DMS53 treated with DMSO at 0.1 percent for 48 hours (cell line): ENCODE data around the gene NDUFB10.
"Not testable (repeated sequence)": the region's sequence is repeated elsewhere in the genome, so short reads cannot be mapped to it uniquely, and the experiment has no call there.

ENCODE experiments used
- DNase-seq: peaks from one replicate; lab custom pipeline; 2025; ENCODE audit not compliant: unreplicated experiment; lab: John Stamatoyannopoulos, UW

The NDUFB10 gene

GRCh38 chr16:1945559-1946391 lies 13.6 kb upstream of the NDUFB10 start:
- no peak for DNase-seq

GRCh38 chr16:1946495-1947368 lies 12.6 kb upstream of the NDUFB10 start:
- no peak for DNase-seq

GRCh38 chr16:1947369-1947670 lies 12.0 kb upstream of the NDUFB10 start:
- DNase-seq, result no peak

GRCh38 chr16:1949507-1949906 lies 9.8 kb upstream of the NDUFB10 start:
- no peak for DNase-seq

GRCh38 chr16:1950047-1950446 lies 9.3 kb upstream of the NDUFB10 start:
- DNase-seq, result no peak

GRCh38 chr16:1950559-1950958 lies 8.8 kb upstream of the NDUFB10 start:
- no peak for DNase-seq

GRCh38 chr16:1953734-1954133 lies 5.6 kb upstream of the NDUFB10 start:
- DNase-seq, result no peak

- DNase-seq, result not testable (repeated sequence)
Observed at GRCh38 chr16:1957434-1958142, 1.8 kb upstream of the NDUFB10 start.

- not testable (repeated sequence) for DNase-seq
Observed at GRCh38 chr16:1958143-1958491, 1.2 kb upstream of the NDUFB10 start.

- no peak for DNase-seq
Observed at GRCh38 chr16:1958715-1959268, 546 bp upstream of the NDUFB10 start.

GRCh38 chr16:1960665-1961630 lies 1.6 kb downstream of the NDUFB10 start:
- DNase-seq, result peak; percentile 51

- peak; percentile 13 for DNase-seq
Observed at GRCh38 chr16:1961651-1962067, 2.3 kb downstream of the NDUFB10 start.

- not testable (repeated sequence) for DNase-seq
Observed at GRCh38 chr16:1962161-1963153, 3.1 kb downstream of the NDUFB10 start.

- no peak for DNase-seq
Observed at GRCh38 chr16:1963806-1964505, 4.6 kb downstream of the NDUFB10 start.

- DNase-seq, result peak; percentile 86
Observed at GRCh38 chr16:1964506-1965395, 5.4 kb downstream of the NDUFB10 start, which contains the start of gene RPS2. Gene RPS2, minus strand, starts transcription at chr16:1964826. Its CDS starts 201 bp downstream, at chr16:1964625.

GRCh38 chr16:1965396-1966001 lies 6.2 kb downstream of the NDUFB10 start:
- DNase-seq, result no peak

- DNase-seq, result no peak
Observed at GRCh38 chr16:1966460-1966859, 7.1 kb downstream of the NDUFB10 start, which contains the start of gene RNF151. Gene RNF151, plus strand, starts transcription at chr16:1966856. Its CDS starts 26 bp downstream, at chr16:1966882.
